DOHH2 (cell line): ENCODE data around the gene GPX7.

Source experiments
- H3F3A ChIP-seq: fragments of 200-600 bp; sonication (generic), shearing (Covaris generic); 2 replicates; pipeline ENCODE4 v1.6.0; 2016; ENCODE audit warnings: antibody characterized with exemption, mild to moderate bottlenecking; ENCODE audit not compliant: control insufficient read depth, insufficient read depth
- H3K27ac ChIP-seq: fragments of 200-600 bp; sonication (generic); 2 replicates; pipeline ENCODE4 v1.5.1; 2014; ENCODE audit warnings: low read depth, mild to moderate bottlenecking, low read length, moderate library complexity
- H3K27me3 ChIP-seq: fragments of 200-600 bp; sonication (generic); 2 replicates; pipeline ENCODE4 v1.6.1; 2014; ENCODE audit warnings: mild to moderate bottlenecking, low read length, mixed read lengths; ENCODE audit not compliant: control insufficient read depth
- H3K36me3 ChIP-seq: fragments of 200-600 bp; sonication (generic); 2 replicates; pipeline ENCODE4 v1.6.1; 2014; ENCODE audit warnings: mild to moderate bottlenecking, low read length, moderate library complexity, mixed read lengths; ENCODE audit not compliant: control insufficient read depth
- H3K4me1 ChIP-seq: fragments of 200-600 bp; sonication (generic); 2 replicates; pipeline ENCODE4 v1.6.1; 2014; ENCODE audit warnings: mild to moderate bottlenecking, low read length, mixed read lengths; ENCODE audit not compliant: control insufficient read depth
- H3K4me2 ChIP-seq: fragments of 200-600 bp; sonication (generic); 2 replicates; pipeline ENCODE4 v1.6.0; 2014; ENCODE audit warnings: mild to moderate bottlenecking, low read length, moderate library complexity
- H3K4me3 ChIP-seq: fragments of 200-600 bp; sonication (generic); 2 replicates; pipeline ENCODE4 v1.5.1; 2014; ENCODE audit warnings: mild to moderate bottlenecking, low read length, mixed read lengths
- H3K79me2 ChIP-seq: fragments of 200-600 bp; sonication (generic); 2 replicates; pipeline ENCODE4 v1.6.1; 2014; ENCODE audit warnings: mild to moderate bottlenecking, low read length, mixed read lengths; ENCODE audit not compliant: control insufficient read depth
- H3K9me2 ChIP-seq: fragments of 200-600 bp; sonication (generic); replicated peaks from 2 replicates; pipeline ENCODE4 v1.6.1; 2014; ENCODE audit warnings: mild to moderate bottlenecking, low read length, mixed read lengths; ENCODE audit not compliant: control insufficient read depth
- H3K9me3 ChIP-seq: fragments of 200-600 bp; sonication (generic); 2 replicates; pipeline ENCODE4 v1.6.1; 2014; ENCODE audit warnings: antibody characterized with exemption, low read length, mixed read lengths; ENCODE audit not compliant: control insufficient read depth, insufficient read depth
- H4K20me1 ChIP-seq: fragments of 200-600 bp; sonication (generic); 2 replicates; pipeline ENCODE4 v1.6.0; 2014; ENCODE audit warnings: low read depth, mild to moderate bottlenecking, antibody characterized with exemption, low read length, moderate library complexity; ENCODE audit not compliant: control insufficient read depth, insufficient read depth
- EZH2phosphoT487 ChIP-seq: fragments of 200-600 bp; sonication (generic); IDR thresholded peaks from 2 replicates; pipeline ENCODE4 v1.6.1; 2017; ENCODE audit warnings: borderline replicate concordance, mild to moderate bottlenecking, antibody characterized with exemption, low read length, moderate library complexity, mixed read lengths
- TF ChIP-seq, protein P1 (sequence below): fragments of 200-600 bp; sonication (generic); IDR thresholded peaks from one replicate; pipeline ENCODE4 v1.5.1; 2014; ENCODE audit warnings: antibody characterized with exemption, mild to moderate bottlenecking, low read depth, low read length; ENCODE audit not compliant: poor library complexity, severe bottlenecking

Gene GPX7

GRCh38 chr1:52595061-52595460 is 7.1 kb upstream of the GPX7 start:
- no peak overlapping the region for H3K4me2 ChIP-seq
- no peaks in the 10 kb centered on the region for H4K20me1 ChIP-seq
- no peaks in the 10 kb centered on the region for H3K79me2 ChIP-seq
- no peak overlapping the region for H3K27ac ChIP-seq
- no peak overlapping the region for H3K4me3 ChIP-seq
- TF ChIP-seq EZH2phosphoT487 = no peak
- TF ChIP-seq, protein P1, sequence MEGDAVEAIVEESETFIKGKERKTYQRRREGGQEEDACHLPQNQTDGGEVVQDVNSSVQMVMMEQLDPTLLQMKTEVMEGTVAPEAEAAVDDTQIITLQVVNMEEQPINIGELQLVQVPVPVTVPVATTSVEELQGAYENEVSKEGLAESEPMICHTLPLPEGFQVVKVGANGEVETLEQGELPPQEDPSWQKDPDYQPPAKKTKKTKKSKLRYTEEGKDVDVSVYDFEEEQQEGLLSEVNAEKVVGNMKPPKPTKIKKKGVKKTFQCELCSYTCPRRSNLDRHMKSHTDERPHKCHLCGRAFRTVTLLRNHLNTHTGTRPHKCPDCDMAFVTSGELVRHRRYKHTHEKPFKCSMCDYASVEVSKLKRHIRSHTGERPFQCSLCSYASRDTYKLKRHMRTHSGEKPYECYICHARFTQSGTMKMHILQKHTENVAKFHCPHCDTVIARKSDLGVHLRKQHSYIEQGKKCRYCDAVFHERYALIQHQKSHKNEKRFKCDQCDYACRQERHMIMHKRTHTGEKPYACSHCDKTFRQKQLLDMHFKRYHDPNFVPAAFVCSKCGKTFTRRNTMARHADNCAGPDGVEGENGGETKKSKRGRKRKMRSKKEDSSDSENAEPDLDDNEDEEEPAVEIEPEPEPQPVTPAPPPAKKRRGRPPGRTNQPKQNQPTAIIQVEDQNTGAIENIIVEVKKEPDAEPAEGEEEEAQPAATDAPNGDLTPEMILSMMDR = no peak
- no peaks in the 10 kb centered on the region for H3K9me3 ChIP-seq
- H3K27me3 ChIP-seq = no peaks in the 10 kb centered on the region
- H3K4me1 ChIP-seq = peaks cover 42% of the 10 kb centered on the region
- no peaks in the 10 kb centered on the region for H3K9me2 ChIP-seq
- no peaks in the 10 kb centered on the region for H3K36me3 ChIP-seq
- peaks cover 13% of the 10 kb centered on the region for H3F3A ChIP-seq

DNA sequence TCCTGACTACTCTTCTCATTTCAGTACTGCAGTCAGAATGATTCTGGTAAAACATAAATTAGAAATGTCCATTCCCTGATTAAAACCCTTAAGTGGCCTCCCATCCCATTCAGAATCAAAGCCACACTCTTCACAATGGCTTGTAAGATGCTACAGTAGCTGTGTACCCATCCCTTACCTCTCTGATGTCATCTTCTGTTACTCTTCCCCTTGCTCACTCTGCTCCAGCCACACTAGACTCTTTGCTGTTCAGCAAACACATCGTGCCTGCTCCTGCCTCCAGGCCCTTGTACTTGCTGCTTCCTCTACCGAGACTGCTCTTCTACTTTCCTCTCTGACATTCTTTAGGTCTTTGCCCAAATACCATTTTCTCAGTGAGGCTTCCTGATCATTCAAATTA is 4.3 kb upstream of the GPX7 start:
- Histone ChIP-seq H3K36me3 (no peaks in the 10 kb centered on the region), H3K9me3 (no peaks in the 10 kb centered on the region)

GRCh38 chr1:52598729-52599128 is 3.4 kb upstream of the GPX7 start:
- Histone ChIP-seq H3K4me2 (no peak overlapping the region), H3K9me3 (no peaks in the 10 kb centered on the region), H3K27ac (no peak overlapping the region), H3F3A (no peaks in the 10 kb centered on the region), H4K20me1 (no peaks in the 10 kb centered on the region), H3K4me1 (peaks cover 39% of the 10 kb centered on the region), H3K27me3 (peaks cover 8% of the 10 kb centered on the region; the same call in 1 of the 2 replicates), H3K36me3 (no peaks in the 10 kb centered on the region), H3K4me3 (no peak overlapping the region), H3K79me2 (no peaks in the 10 kb centered on the region), H3K9me2 (no peaks in the 10 kb centered on the region)
- TF ChIP-seq EZH2phosphoT487 = no peak

More for the DNA sequence above, 4.3 kb upstream of the GPX7 start:
- no peak for TF ChIP-seq EZH2phosphoT487
- TF ChIP-seq, protein P1 = no peak
- Histone ChIP-seq H3K27me3 (peaks cover 8% of the 10 kb centered on the region; the same call in 1 of the 2 replicates), H3K27ac (no peak overlapping the region), H3K4me1 (peaks cover 39% of the 10 kb centered on the region), H3K4me2 (no peak overlapping the region), H3K79me2 (no peaks in the 10 kb centered on the region), H3K4me3 (no peak overlapping the region), H4K20me1 (no peaks in the 10 kb centered on the region), H3F3A (peaks cover 6% of the 10 kb centered on the region), H3K9me2 (no peaks in the 10 kb centered on the region)

GRCh38 chr1:52599236-52599635 is 2.9 kb upstream of the GPX7 start:
- Histone ChIP-seq H4K20me1 (no peaks in the 10 kb centered on the region), H3K4me3 (no peak overlapping the region), H3K4me2 (no peak overlapping the region), H3K36me3 (no peaks in the 10 kb centered on the region), H3K79me2 (no peaks in the 10 kb centered on the region), H3K27ac (no peak overlapping the region), H3K4me1 (peaks cover 39% of the 10 kb centered on the region), H3K9me3 (no peaks in the 10 kb centered on the region), H3K27me3 (peaks cover 8% of the 10 kb centered on the region; the same call in 1 of the 2 replicates), H3F3A (no peaks in the 10 kb centered on the region), H3K9me2 (no peaks in the 10 kb centered on the region)
- TF ChIP-seq EZH2phosphoT487 = no peak
- TF ChIP-seq, protein P1 = no peak
